ENCODE results near the gene CALHM6.

CALHM6 gene

GRCh38 chr6:116433206-116433712 lies 27.9 kb upstream of the CALHM6 start:
- Histone ChIP-seq H3K14ac (ENCODE audit: low read length in 2 of 2) (no peak overlapping the region), H3K27me3 (ENCODE audit: control insufficient read depth in 1 of 2, insufficient read depth in 1 of 2, low read length in 2 of 2) (no peaks in the 10 kb centered on the region), H3K4me3 (ENCODE audit: insufficient read depth in 1 of 2, low read depth in 1 of 2, low read length in 2 of 2) (no peak overlapping the region), H2BK12ac (ENCODE audit: low read length in 2 of 2) (no peak overlapping the region), H2BK120ac (ENCODE audit: low read depth, low read length) (no peak overlapping the region), H3K4me1 (ENCODE audit: control insufficient read depth, insufficient read depth, low read depth, low read length) (peaks cover 1% of the 10 kb centered on the region), H4K8ac (ENCODE audit: low read length) (no peak overlapping the region), H2AK5ac (ENCODE audit: low read length, severe bottlenecking) (peak overlapping the region; percentile 75), H3K79me1 (replicated peaks; ENCODE audit: low read length, poor library complexity, severe bottlenecking) (peaks cover 21% of the 10 kb centered on the region), H4K91ac (ENCODE audit: low read length) (no peak overlapping the region), H2AFZ (ENCODE audit: low read depth, low read length) (no peak overlapping the region), H3K9ac (ENCODE audit: low read length) (no peak overlapping the region), H3K27ac (ENCODE audit: low read length, poor library complexity, severe bottlenecking) (no peak overlapping the region), H3K9me3 (ENCODE audit: control insufficient read depth, low read length) (no peaks in the 10 kb centered on the region), H2BK15ac (ENCODE audit: low read depth, poor library complexity, severe bottlenecking) (no peak overlapping the region), H3K23ac (ENCODE audit: low read length in 2 of 2) (no peak overlapping the region), H3K36me3 (ENCODE audit: control insufficient read depth in 1 of 2, insufficient read depth in 2 of 2, low read depth in 1 of 2, low read length in 2 of 2) (peaks cover 19 to 83% of the 10 kb centered on the region in 2 experiments), H3K4ac (ENCODE audit: low read depth in 1 of 2, low read length in 2 of 2) (no peak overlapping the region), H3K4me2 (ENCODE audit: low read length, poor library complexity, severe bottlenecking) (no peak overlapping the region), H3K18ac (ENCODE audit: low read depth in 1 of 2, low read length in 2 of 2) (peak overlapping the region in 1 of 2 experiments; percentile 48), H2BK5ac (ENCODE audit: low read depth, low read length, poor library complexity, severe bottlenecking) (no peak overlapping the region)
- DNase-seq, result no peak
- WGBS, result 92% methylated on average over 4 of the region's 4 CpGs

GRCh38 chr6:116434056-116434725 lies 27.0 kb upstream of the CALHM6 start:
- Histone ChIP-seq H3K27ac (ENCODE audit: low read length, poor library complexity, severe bottlenecking) (no peak overlapping the region), H3K27me3 (ENCODE audit: control insufficient read depth in 1 of 2, insufficient read depth in 1 of 2, low read length in 2 of 2) (no peaks in the 10 kb centered on the region), H2BK120ac (ENCODE audit: low read depth, low read length) (no peak overlapping the region), H3K14ac (ENCODE audit: low read length in 2 of 2) (no peak overlapping the region), H3K18ac (ENCODE audit: low read depth in 1 of 2, low read length in 2 of 2) (no peak overlapping the region), H3K9me3 (ENCODE audit: control insufficient read depth, low read length) (no peaks in the 10 kb centered on the region), H3K4me2 (ENCODE audit: low read length, poor library complexity, severe bottlenecking) (no peak overlapping the region), H2BK12ac (ENCODE audit: low read length in 2 of 2) (no peak overlapping the region), H2AFZ (ENCODE audit: low read depth, low read length) (no peak overlapping the region), H3K9ac (ENCODE audit: low read length) (no peak overlapping the region), H2AK5ac (ENCODE audit: low read length, severe bottlenecking) (no peak overlapping the region), H2BK5ac (ENCODE audit: low read depth, low read length, poor library complexity, severe bottlenecking) (no peak overlapping the region), H4K91ac (ENCODE audit: low read length) (no peak overlapping the region), H3K4me3 (ENCODE audit: insufficient read depth in 1 of 2, low read depth in 1 of 2, low read length in 2 of 2) (no peak overlapping the region), H4K8ac (ENCODE audit: low read length) (no peak overlapping the region), H2BK15ac (ENCODE audit: low read depth, poor library complexity, severe bottlenecking) (no peak overlapping the region), H3K4ac (ENCODE audit: low read depth in 1 of 2, low read length in 2 of 2) (no peak overlapping the region), H3K79me1 (replicated peaks; ENCODE audit: low read length, poor library complexity, severe bottlenecking) (peaks cover 16% of the 10 kb centered on the region), H3K36me3 (ENCODE audit: control insufficient read depth in 1 of 2, insufficient read depth in 2 of 2, low read depth in 1 of 2, low read length in 2 of 2) (peaks cover 16 to 74% of the 10 kb centered on the region in 2 experiments), H3K4me1 (ENCODE audit: control insufficient read depth, insufficient read depth, low read depth, low read length) (peaks cover 1% of the 10 kb centered on the region), H3K23ac (ENCODE audit: low read length in 2 of 2) (no peak overlapping the region)
- DNase-seq, result no peak
- WGBS, result no CpG with 5 or more reads among the region's 1 CpG

- Histone ChIP-seq H2BK5ac (ENCODE audit: low read depth, low read length, poor library complexity, severe bottlenecking) (no peak overlapping the region), H3K79me1 (replicated peaks; ENCODE audit: low read length, poor library complexity, severe bottlenecking) (peaks cover 13% of the 10 kb centered on the region), H3K4me1 (ENCODE audit: control insufficient read depth, insufficient read depth, low read depth, low read length) (peaks cover 1% of the 10 kb centered on the region), H3K27ac (ENCODE audit: low read length, poor library complexity, severe bottlenecking) (no peak overlapping the region), H3K36me3 (ENCODE audit: control insufficient read depth in 1 of 2, insufficient read depth in 2 of 2, low read depth in 1 of 2, low read length in 2 of 2) (peaks cover 12 to 54% of the 10 kb centered on the region in 2 experiments), H4K91ac (ENCODE audit: low read length) (no peak overlapping the region), H2AK5ac (ENCODE audit: low read length, severe bottlenecking) (no peak overlapping the region), H3K4ac (ENCODE audit: low read depth in 1 of 2, low read length in 2 of 2) (no peak overlapping the region), H3K9me3 (ENCODE audit: control insufficient read depth, low read length) (no peaks in the 10 kb centered on the region), H3K18ac (ENCODE audit: low read depth in 1 of 2, low read length in 2 of 2) (no peak overlapping the region), H2BK15ac (ENCODE audit: low read depth, poor library complexity, severe bottlenecking) (no peak overlapping the region), H3K4me3 (ENCODE audit: insufficient read depth in 1 of 2, low read depth in 1 of 2, low read length in 2 of 2) (no peak overlapping the region), H4K8ac (ENCODE audit: low read length) (no peak overlapping the region), H3K27me3 (ENCODE audit: control insufficient read depth in 1 of 2, insufficient read depth in 1 of 2, low read length in 2 of 2) (no peaks in the 10 kb centered on the region), H3K23ac (ENCODE audit: low read length in 2 of 2) (no peak overlapping the region), H2BK120ac (ENCODE audit: low read depth, low read length) (no peak overlapping the region), H3K4me2 (ENCODE audit: low read length, poor library complexity, severe bottlenecking) (no peak overlapping the region), H2AFZ (ENCODE audit: low read depth, low read length) (no peak overlapping the region), H2BK12ac (ENCODE audit: low read length in 2 of 2) (no peak overlapping the region), H3K9ac (ENCODE audit: low read length) (no peak overlapping the region), H3K14ac (ENCODE audit: low read length in 2 of 2) (no peak overlapping the region)
- WGBS, result 75% methylated on average over 7 of the region's 7 CpGs
- no peak for DNase-seq
Measured at GRCh38 chr6:116436586-116436985, 24.6 kb upstream of the CALHM6 start.

- no peak for DNase-seq
- Histone ChIP-seq H3K23ac (ENCODE audit: low read length in 2 of 2) (no peak overlapping the region), H3K4ac (ENCODE audit: low read depth in 1 of 2, low read length in 2 of 2) (no peak overlapping the region), H3K4me3 (ENCODE audit: insufficient read depth in 1 of 2, low read depth in 1 of 2, low read length in 2 of 2) (no peak overlapping the region), H2AFZ (ENCODE audit: low read depth, low read length) (no peak overlapping the region), H3K9me3 (ENCODE audit: control insufficient read depth, low read length) (no peaks in the 10 kb centered on the region), H3K9ac (ENCODE audit: low read length) (no peak overlapping the region), H3K14ac (ENCODE audit: low read length in 2 of 2) (no peak overlapping the region), H3K4me1 (ENCODE audit: control insufficient read depth, insufficient read depth, low read depth, low read length) (peaks cover 1% of the 10 kb centered on the region), H3K79me1 (replicated peaks; ENCODE audit: low read length, poor library complexity, severe bottlenecking) (peaks cover 18% of the 10 kb centered on the region), H2BK15ac (ENCODE audit: low read depth, poor library complexity, severe bottlenecking) (no peak overlapping the region), H3K18ac (ENCODE audit: low read depth in 1 of 2, low read length in 2 of 2) (no peak overlapping the region), H2AK5ac (ENCODE audit: low read length, severe bottlenecking) (no peak overlapping the region), H3K27me3 (ENCODE audit: control insufficient read depth in 1 of 2, insufficient read depth in 1 of 2, low read length in 2 of 2) (no peaks in the 10 kb centered on the region), H2BK12ac (ENCODE audit: low read length in 2 of 2) (no peak overlapping the region), H3K4me2 (ENCODE audit: low read length, poor library complexity, severe bottlenecking) (no peak overlapping the region), H4K8ac (ENCODE audit: low read length) (no peak overlapping the region), H3K36me3 (ENCODE audit: control insufficient read depth in 1 of 2, insufficient read depth in 2 of 2, low read depth in 1 of 2, low read length in 2 of 2) (peaks cover 12 to 43% of the 10 kb centered on the region in 2 experiments), H4K91ac (ENCODE audit: low read length) (no peak overlapping the region), H2BK5ac (ENCODE audit: low read depth, low read length, poor library complexity, severe bottlenecking) (no peak overlapping the region), H3K27ac (ENCODE audit: low read length, poor library complexity, severe bottlenecking) (no peak overlapping the region), H2BK120ac (ENCODE audit: low read depth, low read length) (no peak overlapping the region)
Measured at GRCh38 chr6:116437656-116438055, 23.5 kb upstream of the CALHM6 start.
